Measurements from ENCODE around the gene SMYD5.

- TF ChIP-seq CTCF (IDR thresholded peaks at IDR 0.05) = no peak
- TF ChIP-seq POLR2A (IDR thresholded peaks at IDR 0.05) = no peak
Measured at GRCh38 chr2:73208258-73208657, 5.8 kb upstream of the SMYD5 start.

All from right lobe of liver (tissue), 4 donors.